ENCODE results near the gene PRSS57.
"Not testable (repeated sequence)": the region's sequence is repeated elsewhere in the genome, so short reads cannot be mapped to it uniquely, and the experiment has no call there.

PRSS57 gene

GRCh38 chr19:695352-695949, at the start of gene PRSS57:
Gene PRSS57 (minus strand): TSS chr19:695452. CDS start chr19:695430, 22 bp downstream.
- H3K4me3 ChIP-seq (ENCODE audit: low read length), result no peak within 1 kb of the TSS
- no peak for TF ChIP-seq CTCF (IDR thresholded peaks at IDR 0.05; ENCODE audit: insufficient read depth, low read depth, low read length, missing control alignments)
- DNase-seq (ENCODE audit: low read depth), result no peak

GRCh38 chr19:743168-743687, 48.0 kb upstream of the PRSS57 start:
- H3K4me3 ChIP-seq (ENCODE audit: low read length), result no peak overlapping the region
- DNase-seq (ENCODE audit: low read depth), result no peak
- TF ChIP-seq CTCF (IDR thresholded peaks at IDR 0.05; ENCODE audit: insufficient read depth, low read depth, low read length, missing control alignments), result no peak

GRCh38 chr19:742540-743075, 47.4 kb upstream of the PRSS57 start:
- H3K4me3 ChIP-seq (ENCODE audit: low read length), result no peak overlapping the region
- no peak for TF ChIP-seq CTCF (IDR thresholded peaks at IDR 0.05; ENCODE audit: insufficient read depth, low read depth, low read length, missing control alignments)
- no peak for DNase-seq (ENCODE audit: low read depth)

- TF ChIP-seq CTCF (IDR thresholded peaks at IDR 0.05; ENCODE audit: insufficient read depth, low read depth, low read length, missing control alignments), result no peak
- H3K4me3 ChIP-seq (ENCODE audit: low read length), result no peak overlapping the region
- no peak for DNase-seq (ENCODE audit: low read depth)
These were observed 46.4 kb upstream of the PRSS57 start for GRCh38 chr19:741506-742131.

- not testable (repeated sequence) for DNase-seq (ENCODE audit: low read depth); H3K4me3 ChIP-seq (ENCODE audit: low read length)
These were observed 45.7 kb upstream of the PRSS57 start for GRCh38 chr19:740816-741505.

- no peak for TF ChIP-seq CTCF (IDR thresholded peaks at IDR 0.05; ENCODE audit: insufficient read depth, low read depth, low read length, missing control alignments)
- H3K4me3 ChIP-seq (ENCODE audit: low read length), result no peak overlapping the region
- no peak for DNase-seq (ENCODE audit: low read depth)
These were observed 44.9 kb upstream of the PRSS57 start for GRCh38 chr19:739998-740715.

All from epithelial cell of esophagus (primary cell).